Right lung (tissue), 10 donors: Measurements from ENCODE around the gene ADRM1. TPM values are rescaled to one million over a fixed set of nuclear protein-coding genes. Genes with fewer than 3 reads are reported as not detected.

Source experiments
- DNase-seq, 2 donors: peaks; one replicate each; pipeline ENCODE4 v3.0.0-alpha.2; 2013
- long read RNA-seq, 8 donors: transcript quantifications; one replicate each; lab custom pipeline, GENCODE V29; 2026
- polyA plus RNA-seq, 5 donors: library from polyadenylated mRNA; unstranded; fragments of 120-200 nt; gene quantifications; one replicate each; pipeline versions ENCODE4 v1.2.1 to v1.2.3, GENCODE V29; 2013; ENCODE audit warnings: inconsistent platforms in 1 of 5, low replicate concordance in 1 of 5; ENCODE audit not compliant: insufficient read length in 5 of 5, insufficient read depth in 1 of 5

ADRM1 gene, protein sequence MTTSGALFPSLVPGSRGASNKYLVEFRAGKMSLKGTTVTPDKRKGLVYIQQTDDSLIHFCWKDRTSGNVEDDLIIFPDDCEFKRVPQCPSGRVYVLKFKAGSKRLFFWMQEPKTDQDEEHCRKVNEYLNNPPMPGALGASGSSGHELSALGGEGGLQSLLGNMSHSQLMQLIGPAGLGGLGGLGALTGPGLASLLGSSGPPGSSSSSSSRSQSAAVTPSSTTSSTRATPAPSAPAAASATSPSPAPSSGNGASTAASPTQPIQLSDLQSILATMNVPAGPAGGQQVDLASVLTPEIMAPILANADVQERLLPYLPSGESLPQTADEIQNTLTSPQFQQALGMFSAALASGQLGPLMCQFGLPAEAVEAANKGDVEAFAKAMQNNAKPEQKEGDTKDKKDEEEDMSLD
- polyA plus RNA-seq, result 10 to 100 TPM; 29.0 to 68.3 (median 37.5) TPM
- long read RNA-seq, donor 1, transcript ADRM1-201 (10 exons, 1,478 nt), result major isoform, 18 of 52 reads
- long read RNA-seq, donor 1, partial matches to known transcripts, result 27 of 52 reads
- long read RNA-seq, donor 1, other reads (novel, unspliced or antisense), result 5 of 52 reads
- long read RNA-seq, donor 2, transcript ADRM1-201 (10 exons, 1,478 nt), result major isoform, 17 of 17 reads
- long read RNA-seq, donor 2, partial matches to known transcripts, result 0 of 17 reads
- long read RNA-seq, donor 2, other reads (novel, unspliced or antisense), result 0 of 17 reads
- long read RNA-seq, donor 3, transcript ADRM1-201 (10 exons, 1,478 nt), result major isoform, 15 of 49 reads
- long read RNA-seq, donor 3, partial matches to known transcripts, result 34 of 49 reads
- long read RNA-seq, donor 3, other reads (novel, unspliced or antisense), result 0 of 49 reads
- long read RNA-seq, donor 4, transcript ADRM1-201 (10 exons, 1,478 nt), result major isoform, 6 of 69 reads
- long read RNA-seq, donor 4, partial matches to known transcripts, result 51 of 69 reads
- long read RNA-seq, donor 4, other reads (novel, unspliced or antisense), result 11 of 69 reads
- long read RNA-seq, donor 5, transcript ADRM1-201 (10 exons, 1,478 nt), result major isoform, 29 of 39 reads
- long read RNA-seq, donor 5, partial matches to known transcripts, result 6 of 39 reads
- long read RNA-seq, donor 5, other reads (novel, unspliced or antisense), result 0 of 39 reads
- long read RNA-seq, donor 6, transcript ADRM1-201 (10 exons, 1,478 nt), result major isoform, 42 of 55 reads
- long read RNA-seq, donor 6, partial matches to known transcripts, result 10 of 55 reads
- long read RNA-seq, donor 6, other reads (novel, unspliced or antisense), result 0 of 55 reads
- long read RNA-seq, donor 7, transcript ADRM1-201 (10 exons, 1,478 nt), result major isoform, 31 of 39 reads
- long read RNA-seq, donor 7, partial matches to known transcripts, result 0 of 39 reads
- long read RNA-seq, donor 7, other reads (novel, unspliced or antisense), result 5 of 39 reads
- long read RNA-seq, donor 8, transcript ADRM1-201 (10 exons, 1,478 nt), result major isoform, 6 of 17 reads
- long read RNA-seq, donor 8, partial matches to known transcripts, result 10 of 17 reads
- long read RNA-seq, donor 8, other reads (novel, unspliced or antisense), result 0 of 17 reads

DNA sequence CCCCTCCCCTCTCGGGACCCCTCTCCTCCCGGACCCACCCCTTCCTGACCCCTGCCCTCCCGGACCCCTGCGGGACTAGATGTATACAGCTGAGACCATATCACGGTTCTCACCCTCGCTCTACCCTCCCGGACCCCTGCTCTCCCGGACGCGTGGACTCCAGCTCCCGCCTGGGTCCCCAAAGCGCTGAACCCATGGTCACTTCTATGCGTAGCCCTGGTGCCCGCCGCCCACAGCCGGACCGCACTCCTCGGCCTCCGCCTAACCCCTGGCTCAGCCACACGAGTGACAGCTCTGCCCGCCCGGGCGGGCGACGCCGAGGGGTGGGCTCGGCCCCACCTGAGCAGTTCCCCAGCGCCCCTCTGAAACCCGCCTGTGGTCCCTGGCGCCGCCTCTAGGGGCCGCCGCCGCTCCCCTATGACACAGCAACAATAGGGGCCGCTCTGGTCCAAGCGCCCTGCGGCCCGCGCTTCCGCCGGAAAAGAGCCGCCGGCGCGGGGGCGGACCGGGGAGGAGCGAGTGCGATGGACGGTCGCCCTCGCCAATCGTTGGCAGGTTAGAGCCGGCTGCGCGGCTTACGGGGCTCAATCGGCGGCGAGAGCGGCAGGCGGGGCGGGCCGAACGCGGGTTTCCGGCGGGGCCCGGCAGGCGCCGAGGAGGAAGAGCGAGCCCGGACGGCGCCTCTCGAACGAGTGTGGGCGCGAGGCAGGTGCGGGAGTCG, at the start of gene ADRM1:
Gene ADRM1, plus strand, starts transcription at position 657 of the 721 bp plus-strand sequence. CDS start 572 bp downstream, outside the sequence.
- DNase-seq, result peak; percentile 98 to 99

DNA sequence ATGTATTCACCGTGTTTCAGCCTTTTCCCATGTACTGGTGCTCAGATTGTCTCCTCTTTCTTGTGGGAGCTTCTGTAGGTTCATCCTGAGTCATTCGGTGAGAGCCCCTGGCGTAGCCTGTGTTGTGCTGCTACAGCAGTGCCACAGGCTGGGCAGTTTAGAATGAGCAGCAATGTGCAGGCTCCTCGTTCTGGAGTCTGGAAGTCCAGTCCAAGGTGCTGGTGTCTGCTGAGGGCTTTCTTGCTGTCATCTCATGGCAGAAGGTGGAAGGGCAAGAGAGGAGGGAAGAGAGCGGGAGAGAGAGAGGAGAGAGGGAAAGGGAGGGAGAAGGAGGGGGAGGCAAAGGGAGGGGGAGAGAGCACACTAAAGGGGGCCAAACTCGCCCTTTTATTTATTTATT, 49.4 kb upstream of the ADRM1 start:
- DNase-seq, result no peak

DNA sequence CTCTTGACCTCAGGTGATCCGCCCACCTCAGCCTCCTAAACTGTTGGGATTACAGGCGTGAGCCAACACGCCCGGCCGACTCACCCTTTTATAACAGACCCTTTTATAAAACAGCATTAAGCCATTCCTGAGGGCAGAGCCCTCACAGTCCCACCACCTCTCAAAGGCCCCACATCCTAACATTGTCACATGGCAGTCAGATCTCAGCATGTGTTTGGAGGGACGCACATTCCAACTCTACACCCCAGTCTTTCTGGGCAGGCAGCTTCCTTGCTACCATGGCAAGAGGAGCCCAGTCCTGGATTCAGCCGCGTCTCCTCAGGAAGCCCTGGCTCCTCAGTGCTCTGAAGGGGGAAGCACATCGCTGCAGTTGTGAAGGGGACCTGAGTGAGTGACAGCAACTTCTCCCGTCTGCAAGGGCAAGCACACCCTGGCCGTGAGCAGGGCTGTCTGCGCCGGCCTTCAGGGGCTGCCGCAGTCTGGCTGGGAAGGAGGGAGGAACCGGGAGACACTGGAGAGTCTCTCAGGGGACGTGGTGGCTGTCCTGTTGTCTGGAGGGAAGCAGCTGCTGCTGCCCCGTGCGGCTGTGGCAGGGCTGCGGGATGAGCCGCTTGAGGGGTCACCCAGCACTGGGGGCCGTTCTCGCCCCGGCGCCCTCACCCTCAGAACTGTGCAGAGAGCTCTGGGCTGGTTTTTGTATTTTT, 48.6 kb upstream of the ADRM1 start:
- DNase-seq, result no peak

DNA sequence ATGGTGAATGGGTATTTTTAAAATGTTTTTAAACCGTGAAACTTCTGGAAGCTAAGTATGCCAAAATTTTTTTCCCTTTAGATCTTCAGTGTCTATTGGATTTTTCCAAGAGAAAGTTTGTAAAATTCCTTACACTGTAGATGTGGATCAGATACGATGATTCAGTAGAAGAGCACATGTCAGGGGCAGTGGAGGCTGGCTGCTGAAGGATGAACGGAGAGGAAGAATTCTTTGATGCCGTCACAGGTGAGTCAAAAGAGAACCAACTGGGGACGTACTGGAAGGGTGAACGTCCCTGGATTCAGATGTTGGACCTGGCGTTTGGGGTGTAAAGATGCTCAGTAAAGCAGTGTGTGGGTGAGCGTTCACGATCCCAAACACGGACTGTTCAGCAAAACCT, 46.8 kb upstream of the ADRM1 start:
- DNase-seq, result no peak

DNA sequence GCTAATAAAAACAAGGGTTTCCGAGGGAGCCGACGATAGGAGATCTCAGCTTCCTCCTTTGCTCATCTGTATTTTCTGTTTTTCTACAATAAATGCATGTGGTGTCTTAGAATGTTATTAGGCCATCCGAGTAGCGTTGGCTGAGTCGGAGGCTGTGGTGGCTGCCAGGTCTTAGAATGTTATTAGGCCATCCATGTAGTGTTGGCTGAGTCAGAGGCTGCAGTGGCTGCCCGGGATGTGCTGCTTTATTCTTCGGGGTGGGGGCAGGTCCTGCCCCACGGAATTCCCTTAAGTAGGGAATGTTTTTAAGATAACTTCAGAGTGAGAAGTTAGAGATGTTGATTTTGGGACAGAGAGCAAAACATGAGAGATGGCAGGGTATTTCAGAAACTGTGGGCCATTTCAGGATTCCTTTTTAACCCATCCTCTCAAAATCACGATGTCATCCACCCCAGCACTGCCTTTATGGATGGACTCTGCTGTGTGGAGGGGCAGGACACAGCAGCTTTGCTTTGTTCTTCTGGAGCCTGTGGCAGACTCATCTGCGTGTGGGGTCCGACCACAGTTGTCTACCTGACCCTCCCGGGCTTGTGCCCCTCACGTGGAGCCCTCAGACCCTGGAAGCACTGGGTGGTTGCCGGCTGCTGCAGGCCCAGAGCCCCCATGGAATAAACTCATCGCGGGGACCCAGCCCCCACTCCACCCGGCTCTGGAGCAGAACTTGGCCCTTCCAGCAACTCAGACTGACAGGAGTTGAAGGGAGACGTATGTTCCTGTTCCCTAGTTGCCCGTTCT, 44.1 kb upstream of the ADRM1 start:
- DNase-seq, result no peak

DNA sequence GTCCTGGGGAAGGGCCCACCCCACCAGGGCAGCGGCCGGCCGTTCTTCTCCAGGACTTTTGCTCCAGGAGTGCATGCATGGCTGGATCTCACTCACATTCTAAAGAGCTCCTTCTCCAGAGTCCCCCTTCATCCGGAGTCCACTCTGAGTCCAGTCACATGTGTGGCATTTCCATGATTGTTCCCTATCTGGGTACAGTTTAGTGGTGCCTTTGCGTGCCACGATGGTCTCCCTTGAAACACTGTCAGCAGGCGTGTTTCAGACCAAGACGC, 43.6 kb upstream of the ADRM1 start:
- DNase-seq, result no peak

DNA sequence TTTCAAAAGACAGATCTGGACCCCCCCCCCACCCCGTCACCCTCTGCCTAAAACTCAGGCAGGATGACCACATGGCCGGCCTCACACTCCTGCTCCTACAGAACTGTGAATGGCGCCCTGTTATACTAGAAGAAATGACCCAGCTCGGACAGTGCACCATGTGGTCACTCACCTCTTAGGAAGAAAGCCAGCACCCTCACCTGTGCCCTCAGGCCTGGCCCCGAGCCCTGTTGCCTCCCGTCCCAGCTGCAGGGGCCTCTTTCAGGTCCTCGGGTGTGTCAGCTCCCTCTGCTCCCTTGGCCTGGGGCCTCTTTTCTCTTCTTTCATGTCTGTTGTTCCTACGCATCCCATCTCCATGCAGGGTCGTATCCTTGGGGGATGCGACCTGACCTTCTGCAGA, 40.7 kb upstream of the ADRM1 start:
- DNase-seq, result no peak

DNA sequence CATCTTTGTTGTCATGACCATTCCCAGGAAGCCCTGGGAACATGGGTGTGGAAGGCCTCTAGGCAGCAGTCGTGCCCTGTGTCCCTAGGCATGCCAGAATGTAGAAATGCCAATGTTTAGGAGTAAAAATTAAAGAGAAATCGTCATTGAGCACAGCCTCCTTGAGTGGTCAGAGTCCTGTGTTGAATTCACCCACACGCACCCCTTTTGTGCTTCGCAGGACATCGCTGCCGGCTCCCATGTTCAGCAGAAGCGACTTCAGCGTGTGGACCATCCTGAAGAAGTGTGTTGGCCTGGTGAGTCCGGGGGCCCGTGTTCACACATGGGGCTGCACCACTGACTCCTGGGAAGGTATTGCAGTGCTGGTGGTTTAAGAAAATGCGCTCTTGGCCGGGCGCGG, 39.4 kb upstream of the ADRM1 start:
- no peak for DNase-seq

DNA sequence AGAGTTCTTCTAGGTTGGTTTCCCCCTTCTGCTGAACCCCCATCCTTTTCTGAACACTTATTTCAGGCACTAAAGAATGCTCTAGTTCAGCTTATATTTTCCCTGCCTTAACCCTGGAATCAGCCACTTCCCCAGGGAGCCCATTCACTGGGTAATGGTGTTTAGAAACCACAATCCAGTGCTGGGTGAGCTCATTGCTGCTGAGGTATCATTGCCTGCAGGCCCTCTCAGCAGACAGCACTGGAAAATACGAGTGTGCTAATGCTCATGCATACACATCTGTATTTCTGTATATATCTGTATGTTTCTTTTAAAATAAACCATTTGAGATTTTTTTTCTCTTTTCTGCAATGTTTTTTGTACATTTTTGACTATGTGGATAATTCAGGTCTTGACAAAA, 37.4 kb upstream of the ADRM1 start:
- no peak for DNase-seq

DNA sequence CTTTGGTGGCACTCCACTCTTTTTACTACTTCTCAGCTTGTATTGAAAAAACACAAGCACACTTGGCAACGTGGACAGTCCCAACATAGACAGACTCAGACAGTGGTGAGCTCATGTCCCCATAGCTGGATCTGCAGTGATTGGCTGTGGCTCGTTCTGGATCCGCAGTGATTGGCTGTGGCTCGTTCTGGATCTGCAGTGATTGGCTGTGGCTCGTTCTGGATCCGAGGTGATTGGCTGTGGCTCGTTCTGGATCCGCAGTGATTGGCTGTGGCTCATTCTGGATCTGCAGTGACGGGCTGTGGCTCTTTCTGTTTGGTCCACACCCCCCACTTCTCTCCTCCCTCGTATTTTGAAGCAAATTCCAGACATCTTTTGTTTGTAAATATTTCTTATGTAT, 36.5 kb upstream of the ADRM1 start:
- DNase-seq, result no peak

DNA sequence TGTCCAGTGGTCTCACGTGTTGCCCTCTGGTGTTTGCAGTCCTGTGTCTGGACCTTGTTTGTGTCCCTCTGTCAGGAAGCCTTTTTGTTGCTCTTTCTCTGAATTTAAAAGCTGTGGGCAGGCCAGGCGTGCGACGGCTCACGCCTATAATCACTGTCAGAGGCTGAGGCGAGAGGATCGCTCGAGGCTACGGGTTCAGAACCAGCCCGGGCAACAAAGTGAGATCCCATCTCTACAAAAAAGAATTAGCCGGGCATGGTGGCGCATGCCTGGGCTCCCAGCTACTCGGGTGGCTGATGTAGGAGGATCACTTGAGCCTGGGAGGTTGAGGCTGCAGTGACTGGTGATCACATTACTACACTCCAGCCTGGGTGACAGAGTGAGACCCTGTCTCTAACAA, 35.9 kb upstream of the ADRM1 start:
- DNase-seq, result no peak

DNA sequence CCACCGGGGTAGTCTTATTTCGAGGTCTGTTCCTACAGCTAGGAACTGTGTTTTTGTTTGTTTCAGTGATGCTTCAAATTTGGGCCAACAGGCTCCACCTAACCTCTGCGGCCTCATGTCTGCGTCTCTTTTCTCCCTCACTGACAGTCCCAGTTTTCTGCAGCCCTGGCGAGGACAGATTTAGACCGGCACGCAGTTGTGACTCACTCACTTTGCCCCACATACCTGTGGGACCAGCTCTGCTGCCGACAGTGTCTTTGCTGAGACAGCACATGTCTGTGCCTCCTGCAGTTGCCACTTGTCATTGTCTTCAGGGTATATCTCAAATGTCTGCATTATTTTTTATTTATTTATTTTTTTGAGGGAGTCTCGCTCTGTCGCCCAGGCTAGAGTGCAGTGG, 35.3 kb upstream of the ADRM1 start:
- no peak for DNase-seq

DNA sequence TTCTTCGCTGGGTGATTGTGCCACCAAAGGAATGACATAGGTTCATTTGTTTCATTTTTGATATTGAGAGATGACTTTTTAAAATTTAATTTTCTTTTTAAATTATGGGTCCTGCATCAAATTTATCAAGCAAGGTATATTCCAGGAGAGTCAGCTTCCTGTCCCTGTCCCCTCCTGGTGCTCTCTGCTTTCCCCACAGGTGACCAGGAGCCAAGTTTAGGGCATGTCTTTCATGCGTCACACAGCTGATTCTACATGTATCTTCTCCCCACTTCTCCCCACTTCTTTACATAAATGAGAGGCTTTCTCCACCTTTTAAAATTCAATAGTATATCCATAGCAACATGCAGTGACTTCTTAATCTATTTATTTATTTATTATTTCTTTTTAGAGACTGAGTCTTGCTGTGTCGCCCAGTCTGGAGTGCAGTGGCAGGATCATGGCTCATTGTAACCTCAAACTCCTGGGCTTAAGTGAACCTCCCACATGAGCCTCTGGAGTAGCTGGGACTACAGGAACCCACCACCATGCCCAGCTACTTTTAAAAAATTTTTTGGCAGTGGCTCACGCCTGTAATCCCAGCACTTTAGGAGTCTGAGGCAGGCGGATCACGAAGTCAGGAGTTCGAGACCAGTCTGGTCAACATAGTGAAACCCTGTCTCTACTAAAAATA, 34.4 kb upstream of the ADRM1 start:
- no peak for DNase-seq

DNA sequence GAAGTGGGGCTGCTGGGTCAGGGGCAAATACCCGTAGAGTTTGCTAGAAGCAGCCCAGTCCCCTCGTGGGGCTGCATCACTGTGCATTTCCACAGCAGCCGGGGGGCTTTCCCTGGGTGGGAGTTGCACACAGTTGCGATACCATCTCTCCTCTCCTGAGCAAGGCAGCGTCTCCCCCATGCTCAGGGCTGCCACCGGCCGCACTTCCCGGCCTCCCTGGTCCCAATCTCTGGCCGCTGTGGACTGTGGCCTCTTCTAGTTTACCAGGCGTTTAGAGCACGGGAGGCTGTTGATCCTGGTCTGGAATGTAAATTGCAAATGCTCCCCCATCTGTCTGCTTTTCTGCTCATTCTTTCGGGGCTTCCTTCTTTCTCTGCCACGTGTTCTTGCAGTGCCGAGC, 33.4 kb upstream of the ADRM1 start:
- no peak for DNase-seq

DNA sequence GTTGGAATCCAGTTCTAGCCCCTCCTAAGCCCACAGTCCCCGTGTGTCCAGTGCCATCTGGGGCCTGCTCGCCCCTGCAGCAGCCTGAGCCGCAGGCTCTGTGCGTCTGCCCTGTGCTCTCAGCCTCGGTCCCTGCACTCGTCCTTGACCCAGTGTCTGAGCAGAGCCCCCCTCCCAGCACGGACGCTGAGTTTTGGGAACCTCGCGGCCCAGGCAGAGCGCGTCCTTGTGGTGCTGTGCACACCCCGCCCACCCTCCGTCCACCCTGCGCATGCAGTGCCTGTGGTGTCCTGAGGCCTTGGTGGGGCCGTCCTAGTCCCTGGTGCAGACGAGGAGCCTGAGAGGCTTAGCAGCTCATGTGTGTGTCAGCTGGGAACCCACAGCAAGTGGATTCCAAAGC, 32.9 kb upstream of the ADRM1 start:
- no peak for DNase-seq

DNA sequence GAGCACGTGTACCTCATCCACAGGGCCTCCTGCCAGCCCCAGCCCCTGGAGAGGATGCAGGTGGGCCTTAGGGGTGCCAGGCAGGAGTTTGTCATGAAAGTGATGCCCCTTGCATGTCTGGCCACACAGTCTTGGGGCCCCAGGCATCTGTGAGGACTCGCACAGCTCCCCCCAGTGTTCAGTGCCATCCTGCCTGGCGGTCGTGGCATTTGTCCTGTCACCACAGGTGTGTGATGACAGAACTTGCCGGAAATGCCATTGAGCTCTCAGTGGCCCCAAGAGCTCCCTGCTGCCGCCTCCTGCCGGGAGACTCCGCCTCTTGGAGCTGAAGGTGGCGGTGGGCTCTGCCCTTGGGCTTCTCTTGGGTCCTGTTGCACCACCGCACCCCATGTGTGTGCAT, 30.6 kb upstream of the ADRM1 start:
- no peak for DNase-seq

DNA sequence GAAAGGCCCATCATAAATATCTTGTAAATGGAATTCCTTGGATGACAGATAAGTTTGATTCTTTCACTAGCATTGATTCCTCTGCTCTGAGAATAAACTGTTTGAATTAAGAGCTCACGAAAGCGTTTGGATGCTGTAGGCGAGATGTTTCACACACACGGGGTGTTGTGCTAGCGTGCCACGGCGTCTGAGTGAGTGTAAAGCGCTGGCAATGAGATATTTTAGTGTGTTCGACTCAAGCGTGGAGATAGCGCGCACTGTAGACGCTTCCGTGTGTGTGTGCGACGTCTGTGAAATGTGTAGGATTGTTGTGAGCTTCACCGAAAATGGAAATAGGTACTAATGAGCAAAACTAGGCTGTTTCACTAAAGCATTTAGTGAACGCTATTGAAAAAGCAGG, 29.4 kb upstream of the ADRM1 start:
- no peak for DNase-seq

DNA sequence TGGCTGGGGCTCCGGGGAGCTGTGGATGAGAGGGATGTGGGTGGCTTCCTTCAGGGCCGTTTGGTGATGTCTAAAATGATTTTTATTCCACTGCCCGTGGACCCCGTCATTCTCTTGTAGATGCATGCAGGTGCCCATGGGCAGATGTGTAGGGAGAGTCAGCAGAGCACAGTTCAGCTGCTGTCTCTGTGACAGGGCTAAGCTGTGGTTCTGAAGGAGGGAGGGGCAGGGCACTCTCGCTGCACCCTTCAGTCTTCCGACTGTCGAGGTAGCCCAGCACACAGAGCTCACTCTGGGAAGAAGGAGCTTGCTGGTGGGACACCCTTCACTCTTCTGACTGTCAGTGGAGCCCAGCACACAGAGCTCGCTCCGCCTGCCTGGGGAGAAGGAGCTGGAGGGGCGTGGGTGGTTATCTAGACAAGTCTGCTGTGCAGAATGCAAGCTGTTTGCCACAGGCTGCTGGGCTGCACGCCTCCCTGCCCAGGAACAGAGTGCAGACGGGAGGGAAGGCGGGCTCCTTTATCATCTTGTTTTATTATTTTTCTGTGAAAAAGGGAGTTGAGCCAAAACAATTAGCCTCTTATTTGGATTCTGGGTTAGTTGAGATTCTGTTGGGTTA, 28.4 kb upstream of the ADRM1 start:
- DNase-seq, result no peak
